Sigmoid colon (tissue), 4 donors: ENCODE results near the gene TSPAN18.

ENCODE experiments used
- CTCF ChIP-seq, 4 experiments: fragments of 450-650 bp in 3 of 4; fragments of 200-600 bp in 1 of 4; IDR thresholded peaks; one replicate each; pipeline ENCODE4 v1.5.1; 2016 to 2019; ENCODE audit warnings: antibody characterized with exemption in 4 of 4, mild to moderate bottlenecking in 3 of 4, moderate library complexity in 2 of 4
- POLR2A ChIP-seq, 2 donors: fragments of 450-650 bp; IDR thresholded peaks; one replicate each; pipeline ENCODE4 v1.6.1; 2016; ENCODE audit warnings: antibody characterized with exemption in 2 of 2, mild to moderate bottlenecking in 2 of 2, moderate library complexity in 2 of 2
- POLR2AphosphoS5 ChIP-seq, 4 donors: sonication (generic); formaldehyde crosslinking; IDR thresholded peaks; one replicate each; pipeline ENCODE4 v1.6.1; 2017; ENCODE audit warnings: antibody characterized with exemption in 4 of 4

- TF ChIP-seq CTCF (IDR thresholded peaks at IDR 0.05) (no peak), POLR2AphosphoS5 (IDR thresholded peaks at IDR 0.05) (no peak), POLR2A (IDR thresholded peaks at IDR 0.05) (no peak)
These were observed 34.8 kb downstream of the TSPAN18 start for GRCh38 chr11:44761551-44761961.
